Measurements from ENCODE around the gene SSU72.

DNA sequence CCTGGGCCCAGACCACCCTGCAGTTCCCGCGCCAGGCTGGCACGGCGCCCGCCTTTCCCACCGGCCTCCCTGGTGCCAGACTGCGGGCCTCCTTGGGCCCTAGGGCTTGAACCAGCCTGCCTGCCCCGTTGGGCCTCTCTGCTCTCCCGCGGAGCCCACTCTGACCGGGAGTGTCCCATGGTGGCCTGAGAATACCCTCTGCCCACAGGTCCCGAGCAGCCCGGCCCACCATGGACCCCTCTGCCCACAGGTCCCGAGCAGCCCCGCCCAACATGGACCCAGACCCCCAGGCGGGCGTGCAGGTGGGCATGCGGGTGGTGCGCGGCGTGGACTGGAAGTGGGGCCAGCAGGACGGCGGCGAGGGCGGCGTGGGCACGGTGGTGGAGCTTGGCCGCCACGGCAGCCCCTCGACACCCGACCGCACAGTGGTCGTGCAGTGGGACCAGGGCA, 48.5 kb upstream of the SSU72 start:
- TF ChIP-seq, protein P1, sequence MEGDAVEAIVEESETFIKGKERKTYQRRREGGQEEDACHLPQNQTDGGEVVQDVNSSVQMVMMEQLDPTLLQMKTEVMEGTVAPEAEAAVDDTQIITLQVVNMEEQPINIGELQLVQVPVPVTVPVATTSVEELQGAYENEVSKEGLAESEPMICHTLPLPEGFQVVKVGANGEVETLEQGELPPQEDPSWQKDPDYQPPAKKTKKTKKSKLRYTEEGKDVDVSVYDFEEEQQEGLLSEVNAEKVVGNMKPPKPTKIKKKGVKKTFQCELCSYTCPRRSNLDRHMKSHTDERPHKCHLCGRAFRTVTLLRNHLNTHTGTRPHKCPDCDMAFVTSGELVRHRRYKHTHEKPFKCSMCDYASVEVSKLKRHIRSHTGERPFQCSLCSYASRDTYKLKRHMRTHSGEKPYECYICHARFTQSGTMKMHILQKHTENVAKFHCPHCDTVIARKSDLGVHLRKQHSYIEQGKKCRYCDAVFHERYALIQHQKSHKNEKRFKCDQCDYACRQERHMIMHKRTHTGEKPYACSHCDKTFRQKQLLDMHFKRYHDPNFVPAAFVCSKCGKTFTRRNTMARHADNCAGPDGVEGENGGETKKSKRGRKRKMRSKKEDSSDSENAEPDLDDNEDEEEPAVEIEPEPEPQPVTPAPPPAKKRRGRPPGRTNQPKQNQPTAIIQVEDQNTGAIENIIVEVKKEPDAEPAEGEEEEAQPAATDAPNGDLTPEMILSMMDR (IDR thresholded peaks at IDR 0.05; ENCODE audit: low read depth, low read length): no peak
- TF ChIP-seq, protein P2, sequence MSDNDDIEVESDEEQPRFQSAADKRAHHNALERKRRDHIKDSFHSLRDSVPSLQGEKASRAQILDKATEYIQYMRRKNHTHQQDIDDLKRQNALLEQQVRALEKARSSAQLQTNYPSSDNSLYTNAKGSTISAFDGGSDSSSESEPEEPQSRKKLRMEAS (IDR thresholded peaks at IDR 0.05; ENCODE audit: low read depth, low read length): no peak
- TF ChIP-seq MYC (IDR thresholded peaks at IDR 0.05; ENCODE audit: low read depth, low read length): no peak

Data from NB4 (cell line).